Measurements from ENCODE around the gene DERL3. TPM values are rescaled to one million over a fixed set of nuclear protein-coding genes. Genes with fewer than 3 reads are reported as not detected.

DERL3 gene
- total RNA-seq, 3 donors from 2014 or later, result 4.4 to 18.8 (median 7.9) TPM

DNA sequence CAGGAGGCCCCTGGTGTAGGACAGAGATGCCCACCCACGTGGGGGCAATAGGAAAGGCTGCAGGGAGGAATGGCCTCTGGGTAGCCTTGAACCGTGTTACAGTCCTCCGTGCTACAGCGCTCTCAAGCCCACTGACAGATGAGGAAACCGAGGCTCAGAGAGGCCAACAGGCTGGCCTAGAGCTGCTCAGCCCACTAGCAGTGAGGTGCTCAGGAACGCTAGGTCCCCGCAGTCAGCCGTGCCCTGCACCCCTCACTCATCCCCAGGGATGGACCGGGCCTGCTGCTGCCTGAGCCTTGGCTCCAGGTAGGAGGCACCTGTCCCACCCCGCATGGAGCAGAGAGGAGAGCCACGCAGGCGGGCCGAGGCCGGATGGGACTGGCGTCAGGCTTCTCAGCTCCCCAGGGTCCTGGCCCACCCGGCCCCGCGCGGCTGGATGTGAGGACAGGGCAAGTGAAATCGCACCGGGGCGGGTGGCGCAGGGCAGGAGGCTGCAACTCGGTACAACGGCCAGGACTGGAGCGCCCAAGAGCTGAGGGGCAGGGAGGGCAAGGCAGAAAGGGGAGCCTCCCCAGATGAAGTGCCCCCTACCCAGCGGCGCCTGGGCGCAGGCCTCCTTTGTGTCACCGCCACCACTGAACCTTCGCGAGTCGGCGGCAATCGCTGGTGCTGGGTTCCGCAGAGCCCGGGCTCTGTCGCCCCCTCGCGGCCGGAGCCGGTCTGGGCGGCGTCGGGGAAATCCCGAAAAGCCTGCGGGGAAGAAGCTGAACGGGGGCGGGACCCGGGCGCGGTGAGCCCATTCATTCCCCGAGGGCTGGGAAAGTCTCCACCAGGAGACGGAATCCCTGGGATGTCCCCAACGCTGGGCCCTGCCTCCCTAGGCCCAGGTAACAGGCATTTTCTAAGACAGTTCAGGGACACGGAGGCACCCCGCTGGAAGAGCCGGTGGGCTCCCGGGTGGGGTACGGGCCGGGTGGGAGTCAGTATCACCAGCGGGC lies 10.5 kb upstream of the DERL3 start:
- Histone ChIP-seq H3K9me3 (no peaks in the 10 kb centered on the region), H3K4me1 (ENCODE audit: low read depth) (peaks cover 7% of the 10 kb centered on the region), H3K36me3 (ENCODE audit: low read depth) (no peaks in the 10 kb centered on the region), H3K4me3 (no peak overlapping the region)
- ATAC-seq, result peak; percentile 95
- DNase-seq, result peak; percentile 84 to 93 (median 89)
- TF ChIP-seq CTCF (IDR thresholded peaks at IDR 0.05), result peak; percentile 98
- intact Hi-C loops (cut with DNase I, micrococcal nuclease), result loop anchor here in 1 of 2 donors (10.0 kb wide), 1 partner anchor 305 kb away; no protein-coding TSS in a partner anchor

GRCh38 chr22:23847991-23848864 lies 9.4 kb upstream of the DERL3 start:
- no peak overlapping the region for H3K4me3 ChIP-seq
- no peaks in the 10 kb centered on the region for H3K9me3 ChIP-seq
- H3K36me3 ChIP-seq (ENCODE audit: low read depth), result no peaks in the 10 kb centered on the region
- intact Hi-C loops (cut with DNase I, micrococcal nuclease), result loop anchor here in 1 of 2 donors (10.0 kb wide), 1 partner anchor 303 kb away; no protein-coding TSS in a partner anchor
- no peak for TF ChIP-seq CTCF (IDR thresholded peaks at IDR 0.05)
- H3K4me1 ChIP-seq (ENCODE audit: low read depth), result peaks cover 7% of the 10 kb centered on the region
- DNase-seq (peak in 1 of 3 donors; percentile 63), ATAC-seq (no peak)

- no peaks in the 10 kb centered on the region for H3K36me3 ChIP-seq (ENCODE audit: low read depth)
- H3K4me3 ChIP-seq, result no peak overlapping the region
- intact Hi-C loops (cut with DNase I, micrococcal nuclease), result loop anchor here in 1 of 2 donors (10.0 kb wide), 1 partner anchor 303 kb away; no protein-coding TSS in a partner anchor
- peak in 1 of 3 donors; percentile 46 for DNase-seq
- H3K4me1 ChIP-seq (ENCODE audit: low read depth), result peaks cover 7% of the 10 kb centered on the region
- no peak for TF ChIP-seq CTCF (IDR thresholded peaks at IDR 0.05)
- no peak for ATAC-seq
- no peaks in the 10 kb centered on the region for H3K9me3 ChIP-seq
These were observed 8.6 kb upstream of the DERL3 start for GRCh38 chr22:23847310-23847920.

DNA sequence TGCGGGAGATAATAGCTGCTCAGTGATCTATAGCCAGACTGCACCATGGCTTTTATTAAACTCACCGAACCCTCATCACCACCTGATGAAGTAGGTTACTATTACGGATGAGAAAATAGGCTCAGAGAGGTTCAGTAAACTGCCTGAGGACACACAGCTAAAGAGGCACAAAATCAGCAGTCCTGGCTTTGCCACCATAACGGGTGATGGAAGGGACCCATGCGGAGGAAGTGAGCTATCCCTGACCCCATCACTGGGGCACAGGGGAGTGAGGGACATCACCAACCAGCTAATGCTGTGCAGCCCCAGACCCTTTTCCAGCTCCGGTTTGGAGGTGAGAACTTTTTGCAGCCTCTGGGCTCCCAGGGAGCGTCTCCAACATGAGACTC lies 7.3 kb upstream of the DERL3 start:
- intact Hi-C loops (cut with DNase I, micrococcal nuclease), result loop anchor here in 1 of 2 donors (10.0 kb wide), 1 partner anchor 301 kb away; no protein-coding TSS in a partner anchor
- H3K4me1 ChIP-seq (ENCODE audit: low read depth), result peaks cover 7% of the 10 kb centered on the region
- DNase-seq (no peak), ATAC-seq (no peak)
- no peak overlapping the region for H3K4me3 ChIP-seq
- H3K9me3 ChIP-seq, result no peaks in the 10 kb centered on the region
- TF ChIP-seq CTCF (IDR thresholded peaks at IDR 0.05), result no peak
- no peaks in the 10 kb centered on the region for H3K36me3 ChIP-seq (ENCODE audit: low read depth)

Measured in mucosa of descending colon (tissue), 3 donors.